Naive B cell (primary cell): ENCODE measurements around the gene SLC49A3. TPM values are rescaled to one million over a fixed set of nuclear protein-coding genes. Genes with fewer than 3 reads are reported as not detected.
A peak's percentile ranks its signal among the peaks of the same experiment; 100 is the strongest.
"Not testable (repeated sequence)": the region's sequence is repeated elsewhere in the genome, so short reads cannot be mapped to it uniquely, and the experiment has no call there.

Experiments used
- ATAC-seq, 2 donors: fragments of 150-1000 bp; cut with Tn5 transposase; 2 replicates each; pipeline ENCODE4 v1.10.0; 2021; ENCODE audit warnings: low read depth in 2 of 2, mild to moderate bottlenecking in 2 of 2, moderate library complexity in 2 of 2
- DNase-seq: peaks from one replicate; pipeline ENCODE4 v3.0.0; 2022
- H3K27ac Mint-ChIP-seq, 6 donors: one replicate each; pipeline ENCODE4 v1.8.0; 2020 to 2022; ENCODE audit warnings: mild to moderate bottlenecking in 6 of 6, mixed read lengths in 6 of 6, moderate library complexity in 5 of 6, inconsistent platforms in 2 of 6
- H3K27me3 Mint-ChIP-seq, 3 donors: one replicate each; pipeline ENCODE4 v1.8.0; 2021 to 2022; ENCODE audit warnings: mixed read lengths in 3 of 3, mild to moderate bottlenecking in 1 of 3
- H3K36me3 Mint-ChIP-seq, 2 donors: one replicate each; pipeline ENCODE4 v1.8.0; 2020 to 2022; ENCODE audit warnings: mixed read lengths in 2 of 2, inconsistent platforms in 1 of 2, mild to moderate bottlenecking in 1 of 2
- H3K4me1 Mint-ChIP-seq, 3 donors: one replicate each; pipeline ENCODE4 v1.8.0; 2020 to 2022; ENCODE audit warnings: mixed read lengths in 3 of 3, inconsistent platforms in 1 of 3, mild to moderate bottlenecking in 1 of 3, moderate library complexity in 1 of 3
- H3K4me3 Mint-ChIP-seq, 8 donors: one replicate each; pipeline ENCODE4 v1.8.0; 2020 to 2022; ENCODE audit warnings: mild to moderate bottlenecking in 8 of 8, mixed read lengths in 8 of 8, moderate library complexity in 8 of 8, inconsistent platforms in 2 of 8
- H3K9me3 Mint-ChIP-seq, 7 donors: one replicate each; pipeline ENCODE4 v1.8.0; 2020 to 2022; ENCODE audit warnings: mixed read lengths in 7 of 7, mild to moderate bottlenecking in 5 of 7, inconsistent platforms in 2 of 7, moderate library complexity in 1 of 7
- polyA plus RNA-seq, 6 donors: library from polyadenylated mRNA; unstranded; fragments of 300-500 nt; fragmentation: Illumina TruSeq; gene quantifications; one replicate each; pipeline ENCODE4 v1.2.3, GENCODE V29; 2021; ENCODE audit warnings: low read depth in 6 of 6

Gene SLC49A3
- polyA plus RNA-seq, 6 donors from 2014 or later: 0.22 to 0.54 (median 0.43) TPM; not detected in 3

DNA sequence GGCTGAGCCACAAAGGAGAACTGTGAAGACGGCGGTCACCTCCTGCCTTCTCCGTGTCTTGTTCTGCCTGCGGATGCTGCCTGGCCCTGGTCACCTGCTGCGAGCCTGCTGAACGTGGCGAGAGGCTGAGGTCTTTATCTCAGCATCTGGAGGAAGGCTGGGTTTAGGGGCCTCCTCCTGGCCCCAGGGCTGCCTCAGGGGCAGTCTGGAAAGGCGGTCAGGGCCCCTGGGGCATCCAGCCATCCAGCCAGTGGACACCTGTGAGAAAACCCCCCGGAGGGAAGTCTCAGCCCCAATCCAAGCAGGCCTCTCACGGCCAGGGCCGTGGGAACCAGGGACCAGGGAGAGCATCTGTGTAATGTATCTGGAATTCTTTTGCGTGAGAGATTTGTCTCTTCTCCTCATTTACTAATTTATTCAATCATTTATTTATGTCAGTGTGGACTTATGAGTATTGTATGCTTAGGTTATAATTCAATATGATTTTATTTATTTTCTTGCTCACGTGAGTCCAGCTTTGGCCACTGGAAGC, 52.3 kb downstream of the SLC49A3 start:
- ATAC-seq: no peak
- H3K27ac Mint-ChIP-seq: no peak overlapping the region
- peaks cover 0 to under 1% of the 10 kb centered on the region in 2 donors for H3K36me3 Mint-ChIP-seq
- H3K4me1 Mint-ChIP-seq: no peaks in the 10 kb centered on the region
- DNase-seq: no peak
- H3K27me3 Mint-ChIP-seq: peaks cover 13 to 44% (median 31%) of the 10 kb centered on the region in 3 donors
- H3K9me3 Mint-ChIP-seq: peaks cover 0 to 22% (median 10%) of the 10 kb centered on the region in 7 donors
- no peak overlapping the region for H3K4me3 Mint-ChIP-seq

DNA sequence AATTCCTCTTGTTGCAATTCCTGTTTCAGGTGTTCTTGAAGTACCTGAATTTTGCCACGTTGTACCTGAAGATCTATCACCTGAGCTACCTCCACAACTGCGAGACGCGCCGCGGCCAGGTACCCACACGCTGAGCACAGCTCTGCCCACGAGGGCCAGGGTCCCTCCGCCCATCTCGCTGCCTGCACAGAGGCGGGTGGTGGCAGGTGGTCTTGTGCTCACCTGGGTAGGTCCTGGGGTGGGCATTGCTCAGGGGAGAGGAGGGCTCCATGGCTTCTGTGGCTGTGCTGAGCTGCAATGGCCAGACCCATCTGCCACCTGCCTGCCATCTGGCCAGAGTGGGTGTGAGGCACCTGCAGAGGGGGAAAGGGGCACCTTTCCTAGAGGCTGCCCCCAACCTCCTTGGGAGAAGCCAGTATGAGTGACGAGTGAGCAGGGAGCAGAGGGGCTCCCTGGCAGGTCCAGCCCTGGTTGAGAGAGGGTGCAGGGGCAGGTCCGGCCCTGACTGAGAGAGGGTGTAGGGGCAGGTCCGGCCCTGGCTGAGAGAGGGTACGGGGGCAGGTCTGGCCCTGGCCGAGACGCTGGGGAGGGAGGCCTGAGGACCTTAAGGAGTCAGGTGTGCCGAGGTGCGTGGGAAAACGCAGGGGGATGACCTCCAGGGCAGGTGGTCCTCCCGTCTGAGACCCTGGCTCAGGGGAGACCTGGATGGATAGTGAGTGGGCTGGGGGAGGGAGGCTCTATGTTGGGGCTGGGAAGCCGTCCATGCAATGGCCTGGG, 52.9 kb downstream of the SLC49A3 start:
- Mint-ChIP-seq H3K9me3 (peaks cover 6 to 20% (median 12%) of the 10 kb centered on the region in 7 donors), H3K36me3 (peaks cover 0 to 7% of the 10 kb centered on the region in 2 donors), H3K4me1 (no peaks in the 10 kb centered on the region), H3K27ac (no peak overlapping the region), H3K4me3 (no peak overlapping the region), H3K27me3 (peaks cover 15 to 40% (median 29%) of the 10 kb centered on the region in 3 donors)
- ATAC-seq (no peak), DNase-seq (no peak)

DNA sequence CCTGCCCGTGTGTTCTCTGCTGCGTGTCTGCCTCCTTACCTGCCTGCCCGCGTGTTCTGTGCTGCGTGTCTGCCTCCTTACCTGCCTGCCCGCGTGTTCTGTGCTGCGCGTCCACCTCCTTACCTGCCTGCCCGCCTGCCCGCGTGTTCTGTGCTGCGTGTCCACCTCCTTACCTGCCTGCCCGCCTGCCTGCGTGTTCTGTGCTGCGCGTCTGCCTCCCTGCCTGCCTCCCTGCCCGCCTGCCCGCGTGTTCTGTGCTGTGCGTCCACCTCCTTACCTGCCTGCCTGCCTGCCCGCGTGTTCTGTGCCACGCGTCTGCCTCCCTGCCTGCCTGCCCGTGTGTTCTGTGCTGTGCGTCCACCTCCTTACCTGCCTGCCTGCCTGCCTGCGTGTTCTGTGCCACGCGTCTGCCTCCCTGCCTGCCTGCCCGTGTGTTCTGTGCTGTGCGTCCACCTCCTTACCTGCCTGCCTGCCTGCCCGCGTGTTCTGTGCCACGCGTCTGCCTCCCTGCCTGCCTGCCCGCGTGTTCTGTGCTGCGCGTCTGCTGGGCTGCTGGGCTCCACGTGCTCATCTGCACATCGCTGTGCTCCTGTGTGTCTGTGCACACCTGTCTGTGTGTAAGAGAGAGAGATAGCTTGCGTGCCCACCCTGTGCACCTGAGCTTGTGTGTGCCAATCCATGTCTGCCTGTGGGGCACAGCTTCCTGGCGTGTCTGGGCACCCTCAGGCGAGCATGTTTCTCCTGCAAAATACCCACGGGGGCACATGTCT, 53.7 kb downstream of the SLC49A3 start:
- not testable (repeated sequence) for H3K27ac Mint-ChIP-seq, ATAC-seq, DNase-seq, H3K4me3 Mint-ChIP-seq, H3K4me1 Mint-ChIP-seq, H3K36me3 Mint-ChIP-seq
- Mint-ChIP-seq H3K27me3 (peaks cover 11 to 33% (median 22%) of the 10 kb centered on the region in 3 donors), H3K9me3 (peaks cover 5 to 17% (median 14%) of the 10 kb centered on the region in 7 donors)

DNA sequence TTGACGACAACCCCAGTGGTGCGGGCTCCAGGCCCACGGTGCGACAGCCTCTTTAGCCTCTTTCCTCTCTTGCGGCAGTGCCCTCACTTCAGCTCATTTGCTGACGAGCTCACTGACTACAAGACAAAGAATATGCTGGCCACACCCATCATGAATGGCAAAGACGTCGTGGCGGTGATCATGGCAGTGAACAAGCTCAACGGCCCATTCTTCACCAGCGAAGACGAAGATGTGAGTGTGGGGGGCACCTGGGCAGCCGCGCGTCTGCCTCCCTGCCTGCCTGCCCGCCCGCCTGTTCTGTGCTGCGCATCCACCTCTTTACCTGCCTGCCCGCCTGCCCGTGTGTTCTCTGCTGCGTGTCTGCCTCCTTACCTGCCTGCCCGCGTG, 54.4 kb downstream of the SLC49A3 start:
- peaks cover 7 to 17% (median 12%) of the 10 kb centered on the region in 7 donors for H3K9me3 Mint-ChIP-seq
- H3K27me3 Mint-ChIP-seq: peaks cover 11 to 32% (median 22%) of the 10 kb centered on the region in 3 donors
- no peak overlapping the region for H3K4me3 Mint-ChIP-seq
- H3K4me1 Mint-ChIP-seq: no peaks in the 10 kb centered on the region
- H3K36me3 Mint-ChIP-seq: peaks cover 0 to 9% of the 10 kb centered on the region in 2 donors
- no peak overlapping the region for H3K27ac Mint-ChIP-seq
- ATAC-seq (no peak), DNase-seq (no peak)

DNA sequence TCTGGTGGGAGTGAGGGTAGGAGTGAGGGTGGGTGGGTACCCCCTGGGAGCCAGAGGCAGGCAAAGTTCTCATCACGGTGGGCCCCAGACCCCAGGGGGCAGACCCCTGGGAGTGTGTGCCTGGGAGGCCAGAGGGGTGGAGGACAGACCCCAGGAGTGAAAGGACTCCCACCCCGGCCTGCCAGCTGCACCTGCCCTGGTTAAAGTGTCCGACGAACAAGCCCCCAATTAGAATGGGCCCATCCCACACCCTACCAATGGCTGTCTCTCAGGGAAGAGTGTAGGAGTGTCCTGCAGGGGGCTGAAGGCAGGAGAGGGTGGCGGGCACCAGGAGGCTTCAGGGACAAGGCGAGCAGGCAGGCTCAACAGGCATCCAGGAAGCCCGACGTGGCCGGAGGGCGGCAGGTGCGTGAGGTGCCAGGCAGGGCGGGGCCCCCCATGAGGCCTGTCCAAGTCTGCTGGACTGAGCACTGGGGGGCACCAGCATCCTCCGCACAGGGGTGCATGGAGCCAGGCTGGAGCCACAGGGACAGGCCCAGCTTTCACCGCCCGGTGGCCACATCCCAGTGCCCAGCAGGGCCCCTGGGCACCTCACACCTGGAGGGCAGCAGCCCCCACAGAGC, 54.9 kb downstream of the SLC49A3 start:
- no peaks in the 10 kb centered on the region for H3K4me1 Mint-ChIP-seq
- H3K27me3 Mint-ChIP-seq: peaks cover 7 to 29% (median 17%) of the 10 kb centered on the region in 3 donors
- DNase-seq: no peak
- peak overlapping the region in 1 of 6 donors; percentile 21 for H3K27ac Mint-ChIP-seq
- H3K9me3 Mint-ChIP-seq: peaks cover 7 to 15% (median 12%) of the 10 kb centered on the region in 7 donors
- ATAC-seq: no peak
- H3K36me3 Mint-ChIP-seq: peaks cover 0 to 9% of the 10 kb centered on the region in 2 donors
- no peak overlapping the region for H3K4me3 Mint-ChIP-seq

DNA sequence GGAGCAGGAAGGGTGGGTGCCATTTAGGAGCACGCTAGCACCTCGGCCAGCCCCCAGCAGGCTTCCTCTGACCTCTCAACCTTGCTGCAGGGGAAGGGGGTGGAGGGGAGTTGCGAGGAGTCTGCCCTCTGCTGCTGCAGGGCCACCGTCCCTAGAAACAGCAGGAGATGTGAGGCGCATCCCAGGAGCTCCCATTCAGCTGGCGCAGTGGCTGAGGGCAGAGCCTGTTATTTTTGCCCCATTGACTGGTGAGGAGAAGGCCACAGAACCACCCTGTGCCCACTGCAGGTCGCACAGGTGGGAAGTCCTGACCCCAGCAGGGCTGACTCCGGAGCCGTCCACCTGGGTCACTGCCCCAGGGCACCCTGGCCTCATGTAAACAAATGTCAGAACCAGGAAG, 55.5 kb downstream of the SLC49A3 start:
- Mint-ChIP-seq H3K4me3 (no peak overlapping the region), H3K4me1 (no peaks in the 10 kb centered on the region), H3K36me3 (peaks cover 0 to 9% of the 10 kb centered on the region in 2 donors), H3K9me3 (peaks cover 7 to 15% (median 12%) of the 10 kb centered on the region in 7 donors), H3K27ac (no peak overlapping the region), H3K27me3 (peaks cover 6 to 26% (median 14%) of the 10 kb centered on the region in 3 donors)
- ATAC-seq (no peak), DNase-seq (no peak)

DNA sequence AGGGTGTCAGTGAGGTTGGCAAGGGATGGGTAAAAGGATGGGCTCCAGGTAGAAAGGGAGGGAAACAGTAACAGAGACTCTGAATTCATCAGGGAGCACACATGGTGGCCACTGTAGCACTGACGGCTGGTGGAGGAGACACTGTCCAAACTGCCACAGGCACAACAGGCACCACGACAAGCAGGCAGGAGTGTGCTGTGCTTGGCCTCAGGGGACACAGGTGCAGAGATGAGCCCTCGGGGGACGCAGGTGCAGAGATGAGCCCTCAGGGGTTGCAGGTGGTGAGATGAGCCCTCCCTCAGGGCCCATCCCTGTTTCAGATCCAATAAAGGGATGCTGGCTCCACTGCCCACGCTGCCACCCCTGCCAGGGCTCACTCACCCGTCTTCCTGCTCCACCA, 56.0 kb downstream of the SLC49A3 start:
- Mint-ChIP-seq H3K36me3 (peaks cover 0 to 9% of the 10 kb centered on the region in 2 donors), H3K4me1 (no peaks in the 10 kb centered on the region), H3K27ac (no peak overlapping the region), H3K27me3 (peaks cover 6 to 22% (median 13%) of the 10 kb centered on the region in 3 donors), H3K4me3 (peak overlapping the region in 1 of 8 donors; percentile 74), H3K9me3 (peaks cover 7 to 15% (median 12%) of the 10 kb centered on the region in 7 donors)
- DNase-seq: no peak
- no peak for ATAC-seq

DNA sequence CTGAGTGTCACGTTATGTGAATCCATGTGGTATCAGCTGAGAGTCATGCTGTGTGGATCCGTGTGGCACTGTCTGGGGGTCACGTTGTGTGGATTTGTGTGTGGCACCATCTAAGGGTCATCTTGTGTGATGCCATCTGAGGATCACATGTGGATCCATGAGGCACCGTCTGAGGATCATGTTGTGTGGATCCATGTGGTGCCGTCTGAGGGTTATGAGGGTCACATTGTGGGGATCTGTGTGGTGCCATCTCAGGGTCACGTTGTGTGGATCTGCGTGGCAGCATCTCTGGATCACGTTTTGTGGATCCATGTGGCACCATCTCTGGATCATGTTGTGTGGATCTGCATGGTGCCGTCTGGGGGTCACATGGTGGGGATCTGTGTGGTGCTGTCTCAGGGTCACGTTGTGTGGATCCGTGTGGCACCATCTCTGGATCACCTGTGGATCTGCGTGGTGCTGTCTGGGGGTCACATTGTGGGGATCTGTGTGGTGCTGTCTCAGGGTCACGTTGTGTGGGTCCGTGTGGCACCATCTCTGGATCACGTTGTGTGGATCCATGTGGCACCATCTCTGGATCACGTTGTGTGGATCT, 56.7 kb downstream of the SLC49A3 start:
- H3K27me3 Mint-ChIP-seq: peaks cover 6 to 16% (median 12%) of the 10 kb centered on the region in 3 donors

More for the DNA sequence above, 56.7 kb downstream of the SLC49A3 start:
- Mint-ChIP-seq H3K36me3 (peaks cover 0 to 9% of the 10 kb centered on the region in 2 donors), H3K9me3 (peaks cover 7 to 15% (median 12%) of the 10 kb centered on the region in 7 donors), H3K4me1 (no peaks in the 10 kb centered on the region), H3K4me3 (no peak overlapping the region), H3K27ac (peak overlapping the region in 1 of 6 donors; percentile 57)
- DNase-seq (no peak), ATAC-seq (no peak)

Other genes with a start within 250 kb of the SLC49A3 start
- gene ZNF721, start 190.0 kb downstream of the SLC49A3 start, polyA plus RNA-seq: 10 to 100 TPM; 31.6 to 88.4 (median 60.3) TPM
- 10 to 100 TPM; 23.3 to 62.5 (median 28.7) TPM for gene PIGG, start 189.9 kb downstream of the SLC49A3 start, polyA plus RNA-seq
- gene TMEM271, start 112.9 kb downstream of the SLC49A3 start, polyA plus RNA-seq: not detected
- 10 to 100 TPM; 24.3 to 39.4 (median 30.0) TPM for gene PDE6B, start 63.6 kb downstream of the SLC49A3 start, polyA plus RNA-seq
- gene ATP5ME, start 14.9 kb downstream of the SLC49A3 start, polyA plus RNA-seq: 100 to 1,000 TPM; 320 to 459 (median 358) TPM
- gene MYL5, start 14.6 kb downstream of the SLC49A3 start, polyA plus RNA-seq: 10 to 100 TPM in 5 of 6 donors, 1 to 10 TPM in 1; 7.3 to 13.4 (median 11.8) TPM
- gene PCGF3, start 16.7 kb upstream of the SLC49A3 start, polyA plus RNA-seq: 1 to 10 TPM; 5.6 to 9.5 (median 7.1) TPM
- gene CPLX1, start 137.0 kb upstream of the SLC49A3 start, polyA plus RNA-seq: not detected
- 10 to 100 TPM; 28.5 to 71.3 (median 48.1) TPM for gene GAK, start 243.2 kb upstream of the SLC49A3 start, polyA plus RNA-seq
- gene TMEM175, start 243.3 kb upstream of the SLC49A3 start, polyA plus RNA-seq: 10 to 100 TPM; 18.7 to 38.8 (median 24.1) TPM